OCI-LY7 (cell line): Measurements from ENCODE around the gene RPLP2. TPM values are rescaled to one million over a fixed set of nuclear protein-coding genes. Genes with fewer than 3 reads are reported as not detected.

Experiments
- BruUV-seq: library from RNA; stranded (reverse); fragments of 400-500 nt; replicated peaks from 2 replicates; lab custom pipeline; 2021; lab: Mats Ljungman, UMichigan
- CTCF ChIA-PET: fragments of 300-600 bp; sonication (Branson Sonifier 250); formaldehyde crosslinking; loops from one replicate; lab custom pipeline; 2022; ENCODE audit warnings: antibody characterized with exemption; ENCODE audit not compliant: unreplicated experiment; lab: Charles Lee
- POLR2A ChIA-PET: fragments of 300-600 bp; sonication (Branson Sonifier 250); formaldehyde crosslinking; loops from one replicate; lab custom pipeline; 2022; ENCODE audit warnings: antibody characterized with exemption; lab: Charles Lee
- DNase-seq: peaks from one replicate; pipeline ENCODE4 v3.0.0-alpha.2; 2015; ENCODE audit warnings: low spot score
- H2AFZ ChIP-seq: fragments of 200-600 bp; sonication (generic), shearing (Covaris generic); 2 replicates; pipeline ENCODE4 v1.6.1; 2014; ENCODE audit warnings: mild to moderate bottlenecking, antibody characterized with exemption, low read length, moderate library complexity
- H3K27ac ChIP-seq: fragments of 200-600 bp; sonication (generic); 2 replicates; pipeline ENCODE4 v1.5.1; 2014; ENCODE audit warnings: mixed run types, low read depth, mild to moderate bottlenecking, moderate library complexity, low read length, inconsistent platforms; ENCODE audit not compliant: poor library complexity, severe bottlenecking
- H3K36me3 ChIP-seq: fragments of 200-600 bp; sonication (generic); 2 replicates; pipeline ENCODE4 v1.6.1; 2014; ENCODE audit warnings: mild to moderate bottlenecking, antibody characterized with exemption, low read length, moderate library complexity, mixed read lengths; ENCODE audit not compliant: insufficient read depth
- H3K4me1 ChIP-seq: fragments of 200-600 bp; sonication (generic); 2 replicates; pipeline ENCODE4 v1.5.1; 2014; ENCODE audit warnings: mild to moderate bottlenecking, low read length; ENCODE audit not compliant: insufficient read depth, poor library complexity, severe bottlenecking
- H3K4me2 ChIP-seq: fragments of 200-600 bp; sonication (generic); 2 replicates; pipeline ENCODE4 v1.6.1; 2014; ENCODE audit warnings: mild to moderate bottlenecking, low read length
- H3K4me3 ChIP-seq: fragments of 200-600 bp; sonication (generic); 2 replicates; pipeline ENCODE4 v1.5.1; 2014; ENCODE audit warnings: mild to moderate bottlenecking, low read depth, low read length; ENCODE audit not compliant: poor library complexity, severe bottlenecking
- H3K79me2 ChIP-seq: fragments of 200-600 bp; sonication (generic); 2 replicates; pipeline ENCODE4 v1.6.1; 2016; ENCODE audit warnings: low read depth, mild to moderate bottlenecking, low read length, moderate library complexity, mixed read lengths; ENCODE audit not compliant: insufficient read depth
- H3K9me2 ChIP-seq: fragments of 200-600 bp; sonication (generic); 2 replicates; pipeline ENCODE4 v1.6.1; 2016; ENCODE audit warnings: mild to moderate bottlenecking, low read length, mixed read lengths; ENCODE audit not compliant: insufficient read depth
- H3K9me3 ChIP-seq: fragments of 200-600 bp; sonication (generic); 2 replicates; pipeline ENCODE4 v1.6.1; 2014; ENCODE audit warnings: mild to moderate bottlenecking, mixed run types, low read length, mixed read lengths
- H4K20me1 ChIP-seq: fragments of 200-600 bp; sonication (generic); 2 replicates; pipeline ENCODE4 v1.6.1; 2014; ENCODE audit warnings: mild to moderate bottlenecking, antibody characterized with exemption, low read length, moderate library complexity, mixed read lengths; ENCODE audit not compliant: insufficient read depth
- CTCF ChIP-seq: fragments of 200-600 bp; sonication (generic); conservative IDR thresholded peaks from 2 replicates; pipeline ENCODE4 v1.5.1; 2014; ENCODE audit warnings: mild to moderate bottlenecking, antibody characterized with exemption, low read length, moderate library complexity, mixed read lengths
- EZH2phosphoT487 ChIP-seq: fragments of 200-600 bp; sonication (generic); IDR thresholded peaks from 2 replicates; pipeline ENCODE4 v1.6.1; 2018; ENCODE audit warnings: low read depth, borderline replicate concordance, mild to moderate bottlenecking, mixed run types, antibody characterized with exemption, low read length, moderate library complexity, mixed read lengths
- intact Hi-C: fragments of 100-400 bp; cut with micrococcal nuclease; formaldehyde crosslinking; loops from one replicate; pipeline ENCODE4 v1.10.0; 2022; ENCODE audit not compliant: unreplicated experiment
- total RNA-seq, 2 experiments: library from RNA; depleted of rRNA in 1 of 2; stranded (reverse); fragments of >200 nt in 1 of 2; shearing (Covaris generic) in 1 of 2; gene quantifications; 2 replicates each; pipeline ENCODE4 v1.2.3, GENCODE V29; 2014 to 2022

RPLP2 gene
- total RNA-seq, 2 experiments from 2014 or later = 1,564 to 3,147 TPM

GRCh38 chr11:829176-829846, 19.5 kb downstream of the RPLP2 start:
- Histone ChIP-seq H4K20me1 (no peaks in the 10 kb centered on the region), H3K79me2 (no peaks in the 10 kb centered on the region), H3K9me3 (no peaks in the 10 kb centered on the region), H3K27ac (no peak overlapping the region), H2AFZ (no peak overlapping the region), H3K4me3 (peak overlapping the region; percentile 29), H3K9me2 (no peaks in the 10 kb centered on the region), H3K36me3 (no peaks in the 10 kb centered on the region), H3K4me2 (peak overlapping the region; percentile 68), H3K4me1 (peaks cover 36% of the 10 kb centered on the region)
- DNase-seq = no peak
- BruUV-seq = no TSS peak
- CTCF ChIA-PET = no interaction called here
- POLR2A ChIA-PET = interaction anchor here (0.7 to 1.0 kb wide), 2 partner anchors 14 kb away, joined by 3 to 4 read pairs; partner anchors contain the start of gene TSPAN4
- intact Hi-C loops = no loop called here
- no peak for TF ChIP-seq EZH2phosphoT487
- no peak for TF ChIP-seq CTCF

GRCh38 chr11:829847-830294, 20.1 kb downstream of the RPLP2 start:
- Histone ChIP-seq H3K9me2 (no peaks in the 10 kb centered on the region), H3K4me2 (peak overlapping the region; percentile 68), H3K27ac (no peak overlapping the region), H3K36me3 (no peaks in the 10 kb centered on the region), H4K20me1 (no peaks in the 10 kb centered on the region), H3K9me3 (no peaks in the 10 kb centered on the region), H3K79me2 (no peaks in the 10 kb centered on the region), H3K4me3 (peak overlapping the region; percentile 29), H2AFZ (no peak overlapping the region), H3K4me1 (peaks cover 36% of the 10 kb centered on the region)
- DNase-seq = no peak
- intact Hi-C loops = no loop called here
- no peak for TF ChIP-seq CTCF
- no peak for TF ChIP-seq EZH2phosphoT487
- CTCF ChIA-PET = no interaction called here
- BruUV-seq = no TSS peak
- POLR2A ChIA-PET = interaction anchor here (1.0 kb wide), 1 partner anchor 13 kb away, joined by 4 read pairs; no protein-coding TSS in a partner anchor
